GM10248 (cell line): ENCODE data around the gene ABLIM2.

ENCODE experiments used
- CTCF ChIA-PET: fragments of 300-600 bp; sonication (Branson Sonifier 250); formaldehyde crosslinking; extraction: SDS; loops from one replicate; lab custom pipeline; 2021; ENCODE audit warnings: antibody characterized with exemption; lab: Yijun Ruan, JAX
- POLR2A ChIA-PET: fragments of 350-650 bp; sonication (Branson Sonifier 250); formaldehyde crosslinking; extraction: SDS; loops from one replicate; lab custom pipeline; 2020; ENCODE audit warnings: antibody characterized with exemption; lab: Yijun Ruan, JAX
- DNase-seq: peaks from one replicate; pipeline ENCODE4 v3.0.0; 2012; ENCODE audit errors: extremely low spot score
- TF ChIP-seq, protein P1 (sequence below): IDR thresholded peaks from 2 replicates; pipeline ENCODE4 v1.5.1; 2012; ENCODE audit warnings: mild to moderate bottlenecking, low read depth; ENCODE audit errors: extremely low read depth, missing control alignments, control extremely low read depth

The ABLIM2 gene

GRCh38 chr4:8101213-8102075 lies 57.2 kb downstream of the ABLIM2 start:
- POLR2A ChIA-PET = no interaction called here
- CTCF ChIA-PET = no interaction called here
- TF ChIP-seq, protein P1, sequence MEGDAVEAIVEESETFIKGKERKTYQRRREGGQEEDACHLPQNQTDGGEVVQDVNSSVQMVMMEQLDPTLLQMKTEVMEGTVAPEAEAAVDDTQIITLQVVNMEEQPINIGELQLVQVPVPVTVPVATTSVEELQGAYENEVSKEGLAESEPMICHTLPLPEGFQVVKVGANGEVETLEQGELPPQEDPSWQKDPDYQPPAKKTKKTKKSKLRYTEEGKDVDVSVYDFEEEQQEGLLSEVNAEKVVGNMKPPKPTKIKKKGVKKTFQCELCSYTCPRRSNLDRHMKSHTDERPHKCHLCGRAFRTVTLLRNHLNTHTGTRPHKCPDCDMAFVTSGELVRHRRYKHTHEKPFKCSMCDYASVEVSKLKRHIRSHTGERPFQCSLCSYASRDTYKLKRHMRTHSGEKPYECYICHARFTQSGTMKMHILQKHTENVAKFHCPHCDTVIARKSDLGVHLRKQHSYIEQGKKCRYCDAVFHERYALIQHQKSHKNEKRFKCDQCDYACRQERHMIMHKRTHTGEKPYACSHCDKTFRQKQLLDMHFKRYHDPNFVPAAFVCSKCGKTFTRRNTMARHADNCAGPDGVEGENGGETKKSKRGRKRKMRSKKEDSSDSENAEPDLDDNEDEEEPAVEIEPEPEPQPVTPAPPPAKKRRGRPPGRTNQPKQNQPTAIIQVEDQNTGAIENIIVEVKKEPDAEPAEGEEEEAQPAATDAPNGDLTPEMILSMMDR = no peak
- DNase-seq = no peak

GRCh38 chr4:8099981-8100464 lies 58.6 kb downstream of the ABLIM2 start:
- TF ChIP-seq, protein P1 = no peak
- POLR2A ChIA-PET = no interaction called here
- DNase-seq = no peak
- CTCF ChIA-PET = no interaction called here

GRCh38 chr4:8098506-8098905 lies 60.1 kb downstream of the ABLIM2 start:
- TF ChIP-seq, protein P1 = no peak
- DNase-seq = no peak
- ChIA-PET CTCF (interaction anchor here (1.0 to 1.2 kb wide), 2 partner anchors 8 to 14 kb away, joined by 3 read pairs; no protein-coding TSS in a partner anchor), POLR2A (no interaction called here)

DNA sequence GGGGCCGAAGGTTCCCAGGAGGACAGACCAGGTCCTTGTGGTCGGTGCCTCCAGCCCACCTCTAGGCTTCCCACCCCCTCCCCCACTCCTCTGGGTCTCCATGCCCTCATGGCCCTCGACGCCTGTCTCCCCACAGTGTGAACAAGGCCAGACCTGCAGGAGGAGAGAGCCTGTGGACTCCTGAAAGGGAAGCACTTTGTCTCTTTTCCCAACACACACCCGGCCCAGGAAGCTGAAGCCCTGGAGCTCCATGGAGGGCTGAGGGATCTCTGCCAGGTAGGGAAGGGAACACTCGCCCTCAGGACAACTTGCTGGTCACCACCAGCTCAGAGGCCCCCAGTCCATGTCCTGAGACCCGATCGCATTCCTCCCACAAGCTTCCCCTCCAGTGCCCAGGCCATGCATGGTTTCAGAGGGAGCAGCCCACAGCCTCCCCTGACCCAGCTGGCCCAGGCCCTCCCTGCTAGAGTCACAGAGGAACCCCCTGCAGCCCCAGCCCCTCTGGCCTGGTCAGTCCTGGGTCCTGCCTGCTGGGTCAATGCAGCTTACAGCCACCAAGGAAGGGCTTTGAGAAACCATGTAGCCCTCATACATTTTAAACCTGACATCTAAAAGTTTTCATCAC lies 60.8 kb downstream of the ABLIM2 start:
- CTCF ChIA-PET = interaction anchor here (1.0 to 1.2 kb wide), 2 partner anchors 9 to 14 kb away, joined by 3 read pairs; no protein-coding TSS in a partner anchor
- DNase-seq = no peak
- POLR2A ChIA-PET = no interaction called here
- TF ChIP-seq, protein P1 = no peak

GRCh38 chr4:8097141-8097541 lies 61.5 kb downstream of the ABLIM2 start:
- CTCF ChIA-PET = interaction anchor here (1.2 kb wide), 1 partner anchor 10 kb away, joined by 3 read pairs; no protein-coding TSS in a partner anchor

DNA sequence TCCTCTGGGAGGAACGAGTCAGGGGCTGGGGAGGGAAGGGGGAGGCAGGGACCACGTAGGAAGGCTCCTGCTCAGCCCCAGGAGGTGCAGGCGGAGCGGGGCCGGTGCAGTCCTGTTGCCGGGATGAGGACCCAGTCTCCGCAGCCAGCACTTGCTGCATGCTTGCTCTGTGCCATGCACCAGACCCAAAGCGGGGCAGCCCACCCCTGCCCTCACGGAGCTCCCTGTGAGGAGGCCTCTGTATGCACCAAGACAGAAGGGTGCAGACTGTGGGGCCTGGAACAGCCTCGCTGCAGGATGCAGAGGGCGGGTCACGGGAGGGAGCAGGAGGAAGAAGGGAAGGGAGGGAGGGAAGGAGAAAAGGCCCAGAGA lies 61.9 kb downstream of the ABLIM2 start:
- POLR2A ChIA-PET = no interaction called here
- DNase-seq = no peak
- TF ChIP-seq, protein P1 = no peak
- CTCF ChIA-PET = no interaction called here

More at GRCh38 chr4:8097141-8097541, 61.5 kb downstream of the ABLIM2 start:
- TF ChIP-seq, protein P1 = no peak
- POLR2A ChIA-PET = no interaction called here
- DNase-seq = no peak
